ENCODE measurements around the gene CACNA1C.

Gene CACNA1C

GRCh38 chr12:2380946-2381345 is 328.2 kb downstream of the CACNA1C start:
- no peak for DNase-seq

DNA sequence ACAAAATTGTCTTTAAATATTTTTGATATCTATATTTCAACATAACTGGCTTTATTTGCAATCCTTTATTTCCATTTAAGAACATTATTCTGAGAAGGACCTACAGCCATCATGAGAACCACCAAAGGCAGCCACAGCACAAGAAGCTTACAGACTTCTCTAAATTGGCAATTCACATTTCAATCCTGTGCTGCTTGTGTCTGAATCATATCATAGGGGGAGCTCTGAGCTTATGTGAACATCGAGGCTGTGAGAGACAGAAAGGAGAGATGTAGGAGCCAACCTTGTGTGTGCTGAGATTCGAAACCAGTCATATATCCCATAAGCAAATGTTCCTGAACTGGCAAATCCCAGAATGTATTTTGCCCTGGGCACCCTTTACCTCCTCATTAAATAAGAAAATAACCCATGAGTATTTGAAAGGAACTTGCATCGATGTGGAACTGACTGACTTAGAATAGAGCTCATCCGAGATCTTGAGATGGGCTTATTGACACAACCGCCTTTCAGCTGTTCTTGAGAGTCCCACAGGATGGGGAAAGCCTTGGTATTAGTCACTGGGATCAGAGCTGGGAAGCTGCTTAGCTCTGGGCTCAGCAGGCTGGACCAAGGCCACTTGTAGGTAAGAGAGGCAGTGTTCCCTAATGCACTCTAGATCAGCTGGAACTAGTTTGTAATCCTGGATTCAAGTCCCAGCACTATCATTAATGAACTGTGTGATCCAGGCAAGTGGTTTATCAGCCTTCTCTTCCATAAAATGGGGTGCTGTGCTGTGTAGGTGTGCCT is 329.8 kb downstream of the CACNA1C start:
- no peak for DNase-seq

GRCh38 chr12:2383325-2384028 is 330.7 kb downstream of the CACNA1C start:
- no peak for DNase-seq

DNA sequence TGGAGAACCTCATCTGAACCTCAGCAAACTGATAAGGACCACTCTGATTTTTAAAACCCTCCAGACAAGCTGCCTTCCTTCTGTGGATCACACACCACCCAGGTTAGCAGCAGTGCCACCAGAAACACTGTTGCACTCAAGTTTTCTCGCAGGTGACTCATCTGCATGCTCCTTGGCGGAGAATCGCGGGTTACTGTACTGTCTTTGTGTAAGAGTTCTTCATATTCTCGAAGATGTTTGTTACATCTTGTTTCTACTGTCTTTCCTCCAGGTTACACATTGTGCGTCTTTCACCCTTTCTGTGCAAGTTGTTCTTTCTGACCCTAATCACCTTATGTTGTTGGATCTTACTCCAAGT is 331.2 kb downstream of the CACNA1C start:
- no peak for DNase-seq

DNA sequence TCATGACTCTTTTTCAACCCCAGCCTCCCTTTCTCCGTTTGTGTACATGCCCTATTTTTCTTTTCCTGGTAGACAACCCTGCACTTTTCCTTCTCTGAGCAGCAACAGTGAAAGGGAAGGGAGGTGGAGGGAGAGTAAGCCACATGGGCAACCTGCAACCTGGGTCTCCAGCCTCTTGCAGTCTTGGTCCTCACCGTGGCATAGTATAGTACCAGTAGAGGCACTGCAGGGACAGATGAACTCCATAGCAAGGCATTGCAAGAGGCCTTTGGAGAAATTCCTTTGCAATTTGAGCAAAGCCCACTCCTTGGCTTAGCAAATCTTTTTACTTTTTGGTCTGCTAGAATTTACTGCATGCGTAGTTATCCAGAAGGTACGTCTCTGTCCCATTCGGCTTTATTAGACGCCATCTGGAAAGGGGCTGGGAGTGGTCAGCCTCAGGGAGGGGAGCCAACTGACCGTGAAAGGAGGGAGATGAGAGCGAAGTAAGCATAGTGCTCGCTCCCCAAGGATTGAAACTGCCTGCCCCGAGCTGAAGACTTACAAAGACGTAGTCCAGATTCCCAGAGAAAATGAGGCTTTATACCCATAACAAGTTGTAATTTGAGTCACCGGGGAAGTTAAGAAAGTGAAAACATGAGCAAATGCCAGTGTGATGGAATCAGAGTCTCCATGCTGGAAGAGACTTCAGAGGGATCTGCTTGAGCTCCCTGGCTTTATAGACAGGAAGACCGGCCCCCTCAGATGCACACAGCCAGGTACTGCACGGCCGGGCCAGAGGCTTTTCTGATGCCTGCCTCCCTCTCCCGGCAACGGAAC is 332.0 kb downstream of the CACNA1C start:
- no peak for DNase-seq

DNA sequence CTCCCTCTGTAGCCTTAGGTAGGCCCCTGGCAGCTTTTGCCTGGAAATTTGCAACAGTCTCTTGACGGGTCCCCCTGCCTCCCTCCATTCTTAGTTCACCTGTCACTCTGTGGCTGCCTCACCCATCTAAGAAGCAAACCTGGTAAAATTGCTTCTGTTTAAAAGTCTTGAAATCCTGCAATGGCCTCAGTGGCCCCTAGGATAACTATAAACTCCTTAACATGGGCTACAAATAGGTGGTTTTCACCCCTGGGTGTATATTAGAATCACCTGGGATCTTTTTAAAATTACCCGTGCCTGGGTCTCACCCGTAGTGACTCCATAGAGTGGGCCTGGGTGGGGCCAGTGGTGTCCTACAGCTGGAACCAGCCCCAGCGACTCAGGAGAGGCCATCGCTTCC is 332.7 kb downstream of the CACNA1C start:
- DNase-seq, result no peak

GRCh38 chr12:2386566-2386965 is 333.8 kb downstream of the CACNA1C start:
- DNase-seq, result no peak

GRCh38 chr12:2387103-2387834 is 334.5 kb downstream of the CACNA1C start:
- DNase-seq, result peak; percentile 52

GRCh38 chr12:2389079-2389790 is 336.4 kb downstream of the CACNA1C start:
- no peak for DNase-seq

- DNase-seq, result no peak
These were observed 337.3 kb downstream of the CACNA1C start for GRCh38 chr12:2390133-2390532.

- DNase-seq, result no peak
These were observed 338.1 kb downstream of the CACNA1C start for GRCh38 chr12:2390850-2391390.

- DNase-seq, result no peak
These were observed 339.0 kb downstream of the CACNA1C start for GRCh38 chr12:2391740-2392331.

- DNase-seq, result no peak
These were observed 340.2 kb downstream of the CACNA1C start for GRCh38 chr12:2393016-2393415.

- no peak for DNase-seq
These were observed 341.2 kb downstream of the CACNA1C start for GRCh38 chr12:2393996-2394395.

DNA sequence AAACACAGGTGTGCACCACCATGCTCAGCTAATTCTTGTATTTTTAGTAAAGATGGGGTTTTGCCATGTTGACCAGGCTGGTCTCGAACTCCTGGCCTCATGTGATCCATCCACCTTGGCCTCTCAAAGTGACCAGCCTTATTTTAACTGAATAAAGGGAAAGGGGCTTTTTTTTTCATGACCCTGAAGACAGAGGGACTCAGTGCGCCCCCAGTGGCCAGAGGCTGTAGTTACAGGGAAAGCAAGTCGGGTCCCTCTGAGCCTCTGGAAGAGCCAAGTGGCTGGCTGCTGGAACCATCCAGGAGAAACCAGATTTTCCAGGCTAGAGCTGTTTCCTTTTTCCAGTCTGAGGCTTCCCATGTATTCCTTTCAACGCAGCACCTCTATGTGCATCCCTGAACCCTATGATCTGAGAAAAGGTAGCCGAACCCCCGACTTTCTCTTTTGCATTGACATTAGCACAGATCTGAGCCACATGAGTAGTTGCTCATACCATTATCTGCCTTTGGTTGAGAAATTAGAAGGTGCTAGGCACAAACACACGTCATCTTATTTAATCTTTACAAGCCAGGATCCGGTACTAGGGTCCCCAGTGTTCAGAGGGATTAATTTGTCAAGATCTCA is 342.7 kb downstream of the CACNA1C start:
- DNase-seq, result peak; percentile 58

DNA sequence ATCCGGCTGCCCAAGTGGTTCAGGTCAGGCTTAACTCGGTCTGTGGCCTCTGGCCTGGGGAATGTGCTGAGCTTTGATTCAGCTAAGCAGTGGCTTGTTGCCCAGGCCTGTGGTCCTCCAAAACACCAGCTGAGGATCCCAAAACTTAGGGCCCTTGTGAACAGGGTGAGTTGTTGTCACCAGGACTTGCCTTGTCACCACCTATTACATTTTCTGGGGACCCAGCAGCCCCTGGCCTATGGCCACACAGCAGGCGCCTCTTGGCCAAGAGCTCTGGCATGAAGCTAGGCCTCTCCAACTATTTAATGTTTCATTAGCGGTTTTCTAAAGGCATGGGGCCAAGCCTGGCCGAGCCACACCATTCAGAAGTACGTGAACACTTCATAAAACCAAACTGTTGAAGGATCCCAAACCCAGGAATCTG is 343.7 kb downstream of the CACNA1C start:
- no peak for DNase-seq

- no peak for DNase-seq
These were observed 344.7 kb downstream of the CACNA1C start for GRCh38 chr12:2397356-2398045.

DNA sequence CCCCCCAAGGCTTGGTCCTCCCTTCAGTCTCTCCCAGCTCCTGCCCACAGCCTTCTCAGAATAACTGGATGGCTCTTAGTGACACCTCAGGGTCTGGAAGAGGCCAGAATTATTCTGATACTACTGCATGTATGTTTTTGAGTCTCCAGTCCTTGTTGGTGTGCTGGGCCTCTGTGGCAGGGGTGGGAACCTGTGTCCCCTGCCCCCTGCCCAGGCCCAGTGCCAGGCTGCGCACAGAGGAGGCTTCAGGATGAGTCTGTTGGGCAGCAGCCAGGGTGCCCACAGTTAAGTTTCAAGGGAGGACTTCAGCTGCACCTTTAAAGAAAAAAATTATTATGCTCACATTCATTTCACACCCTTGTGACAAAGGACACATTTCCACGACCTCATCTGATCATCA is 348.3 kb downstream of the CACNA1C start:
- DNase-seq, result no peak

GRCh38 chr12:2402073-2402579 is 349.3 kb downstream of the CACNA1C start:
- no peak for DNase-seq

Data from stimulated activated CD4-positive, alpha-beta T cell treated with anti-CD3 and anti-CD28 coated beads, Interleukin-15, amount 100 ng/mL, for 24 hours (primary cell).